ENCODE data around the gene CCDC85C. TPM values are rescaled to one million over a fixed set of nuclear protein-coding genes. Genes with fewer than 3 reads are reported as not detected.
A peak's percentile ranks its signal among the peaks of the same experiment; 100 is the strongest.

The CCDC85C gene
- total RNA-seq, 1 experiment from 2014 or later, result 35.8 TPM

- ChIA-PET CTCF (interaction anchor here (0.7 to 1.9 kb wide), 15 partner anchors 9 to 129 kb away, joined by 3 to 14 read pairs (median 5); partner anchors contain the start of gene CYP46A1), POLR2A (interaction anchor here (0.6 kb wide), 1 partner anchor 410 kb away, joined by 3 read pairs; no protein-coding TSS in a partner anchor)
- Mint-ChIP-seq H3K4me3 (no peak overlapping the region), H3K27me3 (ENCODE audit: low read depth) (no peaks in the 10 kb centered on the region), H3K4me1 (peaks cover 15% of the 10 kb centered on the region), H3K27ac (no peak overlapping the region), H3K9me3 (no peaks in the 10 kb centered on the region), H3K36me3 (no peaks in the 10 kb centered on the region)
- DNase-seq (ENCODE audit: low spot score) (peak; percentile 84), ATAC-seq (peak; percentile 91)
- TF ChIP-seq, protein P1, sequence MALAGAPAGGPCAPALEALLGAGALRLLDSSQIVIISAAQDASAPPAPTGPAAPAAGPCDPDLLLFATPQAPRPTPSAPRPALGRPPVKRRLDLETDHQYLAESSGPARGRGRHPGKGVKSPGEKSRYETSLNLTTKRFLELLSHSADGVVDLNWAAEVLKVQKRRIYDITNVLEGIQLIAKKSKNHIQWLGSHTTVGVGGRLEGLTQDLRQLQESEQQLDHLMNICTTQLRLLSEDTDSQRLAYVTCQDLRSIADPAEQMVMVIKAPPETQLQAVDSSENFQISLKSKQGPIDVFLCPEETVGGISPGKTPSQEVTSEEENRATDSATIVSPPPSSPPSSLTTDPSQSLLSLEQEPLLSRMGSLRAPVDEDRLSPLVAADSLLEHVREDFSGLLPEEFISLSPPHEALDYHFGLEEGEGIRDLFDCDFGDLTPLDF (CRISPR knock-in tag; IDR thresholded peaks at IDR 0.05), result no peak
- TF ChIP-seq ZNF219 (CRISPR knock-in tag; IDR thresholded peaks at IDR 0.05; ENCODE audit: borderline replicate concordance) (no peak), SP1 (CRISPR knock-in tag; conservative IDR thresholded peaks at IDR 0.05) (peak; percentile 43), ETV6 (CRISPR knock-in tag; IDR thresholded peaks at IDR 0.05) (0 out of 2 replicates have a peak, but pooled peaks have one; percentile 44), ERG (CRISPR knock-in tag; IDR thresholded peaks at IDR 0.05) (no peak), ELF4 (CRISPR knock-in tag; IDR thresholded peaks at IDR 0.05; ENCODE audit: low read depth) (no peak), TP53 (CRISPR knock-in tag; IDR thresholded peaks at IDR 0.05) (0 out of 2 replicates have a peak, but pooled peaks have one; percentile 33), ZNF423 (CRISPR knock-in tag; IDR thresholded peaks at IDR 0.05) (peak; percentile 44; the same call in 1 of the 2 replicates), IRF2 (CRISPR knock-in tag; IDR thresholded peaks at IDR 0.05; ENCODE audit: borderline replicate concordance, low read depth) (no peak), ESRRA (CRISPR knock-in tag; IDR thresholded peaks at IDR 0.05; ENCODE audit: borderline replicate concordance) (no peak), ZNF425 (CRISPR knock-in tag; conservative IDR thresholded peaks at IDR 0.05) (no peak), GRHL2 (CRISPR knock-in tag; IDR thresholded peaks at IDR 0.05; ENCODE audit: insufficient replicate concordance, severe bottlenecking) (no peak), JUN (CRISPR knock-in tag; IDR thresholded peaks at IDR 0.05) (no peak), OVOL2 (CRISPR knock-in tag; IDR thresholded peaks at IDR 0.05; ENCODE audit: borderline replicate concordance) (no peak), ZBTB21 (CRISPR knock-in tag; IDR thresholded peaks at IDR 0.05; ENCODE audit: borderline replicate concordance) (peak; percentile 67; the same call in 1 of the 2 replicates), ZNF416 (CRISPR knock-in tag; IDR thresholded peaks at IDR 0.05) (no peak), ZNF232 (CRISPR knock-in tag; IDR thresholded peaks at IDR 0.05) (no peak), CTCF (IDR thresholded peaks at IDR 0.05) (peak; percentile 98), NR2C2 (CRISPR knock-in tag; IDR thresholded peaks at IDR 0.05) (no peak), FOXK1 (CRISPR knock-in tag; IDR thresholded peaks at IDR 0.05) (0 out of 2 replicates have a peak, but pooled peaks have one; percentile 35), PRRX2 (CRISPR knock-in tag; IDR thresholded peaks at IDR 0.05) (no peak), FOXP1 (CRISPR knock-in tag; IDR thresholded peaks at IDR 0.05; ENCODE audit: borderline replicate concordance) (0 out of 2 replicates have a peak, but pooled peaks have one; percentile 36)
- TF ChIP-seq, protein P2, sequence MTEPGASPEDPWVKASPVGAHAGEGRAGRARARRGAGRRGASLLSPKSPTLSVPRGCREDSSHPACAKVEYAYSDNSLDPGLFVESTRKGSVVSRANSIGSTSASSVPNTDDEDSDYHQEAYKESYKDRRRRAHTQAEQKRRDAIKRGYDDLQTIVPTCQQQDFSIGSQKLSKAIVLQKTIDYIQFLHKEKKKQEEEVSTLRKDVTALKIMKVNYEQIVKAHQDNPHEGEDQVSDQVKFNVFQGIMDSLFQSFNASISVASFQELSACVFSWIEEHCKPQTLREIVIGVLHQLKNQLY (CRISPR knock-in tag; IDR thresholded peaks at IDR 0.05), result no peak
- TF ChIP-seq, protein P3, sequence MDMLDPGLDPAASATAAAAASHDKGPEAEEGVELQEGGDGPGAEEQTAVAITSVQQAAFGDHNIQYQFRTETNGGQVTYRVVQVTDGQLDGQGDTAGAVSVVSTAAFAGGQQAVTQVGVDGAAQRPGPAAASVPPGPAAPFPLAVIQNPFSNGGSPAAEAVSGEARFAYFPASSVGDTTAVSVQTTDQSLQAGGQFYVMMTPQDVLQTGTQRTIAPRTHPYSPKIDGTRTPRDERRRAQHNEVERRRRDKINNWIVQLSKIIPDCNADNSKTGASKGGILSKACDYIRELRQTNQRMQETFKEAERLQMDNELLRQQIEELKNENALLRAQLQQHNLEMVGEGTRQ (CRISPR knock-in tag; IDR thresholded peaks at IDR 0.05), result peak; percentile 86
- TF ChIP-seq, protein P4, sequence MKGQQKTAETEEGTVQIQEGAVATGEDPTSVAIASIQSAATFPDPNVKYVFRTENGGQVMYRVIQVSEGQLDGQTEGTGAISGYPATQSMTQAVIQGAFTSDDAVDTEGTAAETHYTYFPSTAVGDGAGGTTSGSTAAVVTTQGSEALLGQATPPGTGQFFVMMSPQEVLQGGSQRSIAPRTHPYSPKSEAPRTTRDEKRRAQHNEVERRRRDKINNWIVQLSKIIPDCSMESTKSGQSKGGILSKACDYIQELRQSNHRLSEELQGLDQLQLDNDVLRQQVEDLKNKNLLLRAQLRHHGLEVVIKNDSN (CRISPR knock-in tag; IDR thresholded peaks at IDR 0.05), result peak; percentile 86
- TF ChIP-seq, protein P5, sequence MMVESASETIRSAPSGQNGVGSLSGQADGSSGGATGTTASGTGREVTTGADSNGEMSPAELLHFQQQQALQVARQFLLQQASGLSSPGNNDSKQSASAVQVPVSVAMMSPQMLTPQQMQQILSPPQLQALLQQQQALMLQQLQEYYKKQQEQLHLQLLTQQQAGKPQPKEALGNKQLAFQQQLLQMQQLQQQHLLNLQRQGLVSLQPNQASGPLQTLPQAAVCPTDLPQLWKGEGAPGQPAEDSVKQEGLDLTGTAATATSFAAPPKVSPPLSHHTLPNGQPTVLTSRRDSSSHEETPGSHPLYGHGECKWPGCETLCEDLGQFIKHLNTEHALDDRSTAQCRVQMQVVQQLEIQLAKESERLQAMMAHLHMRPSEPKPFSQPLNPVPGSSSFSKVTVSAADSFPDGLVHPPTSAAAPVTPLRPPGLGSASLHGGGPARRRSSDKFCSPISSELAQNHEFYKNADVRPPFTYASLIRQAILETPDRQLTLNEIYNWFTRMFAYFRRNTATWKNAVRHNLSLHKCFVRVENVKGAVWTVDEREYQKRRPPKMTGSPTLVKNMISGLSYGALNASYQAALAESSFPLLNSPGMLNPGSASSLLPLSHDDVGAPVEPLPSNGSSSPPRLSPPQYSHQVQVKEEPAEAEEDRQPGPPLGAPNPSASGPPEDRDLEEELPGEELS (CRISPR knock-in tag; IDR thresholded peaks at IDR 0.05), result no peak
Measured at GRCh38 chr14:99628887-99629618, 25.0 kb upstream of the CCDC85C start.
